Suprapubic skin (tissue), 4 donors: Measurements from ENCODE around the gene LAMA3.

Source experiments
- EP300 ChIP-seq: sonication (generic); formaldehyde crosslinking; IDR thresholded peaks from one replicate; pipeline ENCODE4 v1.6.1; 2017; ENCODE audit warnings: antibody characterized with exemption
- POLR2A ChIP-seq, 2 donors: fragments of 450-650 bp; IDR thresholded peaks; one replicate each; pipeline ENCODE4 v1.6.1; 2017; ENCODE audit warnings: antibody characterized with exemption in 2 of 2, mild to moderate bottlenecking in 2 of 2, moderate library complexity in 2 of 2
- POLR2AphosphoS5 ChIP-seq, 3 donors: sonication (generic); formaldehyde crosslinking; IDR thresholded peaks; one replicate each; pipeline ENCODE4 v1.6.1; 2017; ENCODE audit warnings: antibody characterized with exemption in 3 of 3
- TF ChIP-seq, protein P1 (sequence below), 2 donors: fragments of 200-600 bp in 1 of 2; fragments of 450-650 bp in 1 of 2; sonication (generic) in 1 of 2; IDR thresholded peaks; one replicate each; pipeline ENCODE4 v1.5.1; 2016 to 2019; ENCODE audit warnings: antibody characterized with exemption in 2 of 2, mild to moderate bottlenecking in 1 of 2, moderate library complexity in 1 of 2

- TF ChIP-seq, protein P1, sequence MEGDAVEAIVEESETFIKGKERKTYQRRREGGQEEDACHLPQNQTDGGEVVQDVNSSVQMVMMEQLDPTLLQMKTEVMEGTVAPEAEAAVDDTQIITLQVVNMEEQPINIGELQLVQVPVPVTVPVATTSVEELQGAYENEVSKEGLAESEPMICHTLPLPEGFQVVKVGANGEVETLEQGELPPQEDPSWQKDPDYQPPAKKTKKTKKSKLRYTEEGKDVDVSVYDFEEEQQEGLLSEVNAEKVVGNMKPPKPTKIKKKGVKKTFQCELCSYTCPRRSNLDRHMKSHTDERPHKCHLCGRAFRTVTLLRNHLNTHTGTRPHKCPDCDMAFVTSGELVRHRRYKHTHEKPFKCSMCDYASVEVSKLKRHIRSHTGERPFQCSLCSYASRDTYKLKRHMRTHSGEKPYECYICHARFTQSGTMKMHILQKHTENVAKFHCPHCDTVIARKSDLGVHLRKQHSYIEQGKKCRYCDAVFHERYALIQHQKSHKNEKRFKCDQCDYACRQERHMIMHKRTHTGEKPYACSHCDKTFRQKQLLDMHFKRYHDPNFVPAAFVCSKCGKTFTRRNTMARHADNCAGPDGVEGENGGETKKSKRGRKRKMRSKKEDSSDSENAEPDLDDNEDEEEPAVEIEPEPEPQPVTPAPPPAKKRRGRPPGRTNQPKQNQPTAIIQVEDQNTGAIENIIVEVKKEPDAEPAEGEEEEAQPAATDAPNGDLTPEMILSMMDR (IDR thresholded peaks at IDR 0.05) = no peak
- no peak for TF ChIP-seq POLR2A (IDR thresholded peaks at IDR 0.05)
- no peak for TF ChIP-seq EP300
- TF ChIP-seq POLR2AphosphoS5 (IDR thresholded peaks at IDR 0.05) = no peak
Observed at GRCh38 chr18:23916338-23916737, 227.1 kb downstream of the LAMA3 start.
